Fibroblast of the aortic adventitia (primary cell): Measurements from ENCODE around the gene OVOL1. TPM values are rescaled to one million over a fixed set of nuclear protein-coding genes. Genes with fewer than 3 reads are reported as not detected.

Source experiments
- total RNA-seq: library from RNA; depleted of rRNA; stranded (reverse); fragments of >200 nt; gene quantifications from 2 replicates; pipeline ENCODE4 v1.2.3, GENCODE V29; 2012; ENCODE audit warnings: low replicate concordance

OVOL1 gene
- total RNA-seq, 1 donor = not detected

Other genes starting within 250 kb of the OVOL1 start
- 47.3 and 147 TPM in 2 replicates for gene LTBP3, start 228.7 kb upstream of the OVOL1 start, total RNA-seq
- gene ZNRD2, start 216.6 kb upstream of the OVOL1 start, total RNA-seq = 27.2 and 48.0 TPM in 2 replicates
- gene FAM89B, start 214.5 kb upstream of the OVOL1 start, total RNA-seq = 5.6 and 21.6 TPM in 2 replicates
- 52.2 and 58.5 TPM in 2 replicates for gene EHBP1L1, start 211.0 kb upstream of the OVOL1 start, total RNA-seq
- gene KCNK7, start 191.3 kb upstream of the OVOL1 start, total RNA-seq = 0.09 and 0.65 TPM in 2 replicates
- 22.4 and 30.4 TPM in 2 replicates for gene MAP3K11, start 172.8 kb upstream of the OVOL1 start, total RNA-seq
- 21.8 and 31.5 TPM in 2 replicates for gene PCNX3, start 171.3 kb upstream of the OVOL1 start, total RNA-seq
- 7.5 and 21.7 TPM in 2 replicates for gene SIPA1, start 149.0 kb upstream of the OVOL1 start, total RNA-seq
- 10.2 and 39.5 TPM in 2 replicates for gene RELA, start 124.1 kb upstream of the OVOL1 start, total RNA-seq
- 35.9 and 59.1 TPM in 2 replicates for gene KAT5, start 74.8 kb upstream of the OVOL1 start, total RNA-seq
- gene RNASEH2C, start 66.3 kb upstream of the OVOL1 start, total RNA-seq = 44.6 and 49.6 TPM in 2 replicates
- gene AP5B1, start 6.1 kb upstream of the OVOL1 start, total RNA-seq = 11.5 and 14.4 TPM in 2 replicates
- 1.6 and 3.3 TPM in 2 replicates for gene SNX32, start 46.9 kb downstream of the OVOL1 start, total RNA-seq
- gene CFL1, start 71.1 kb downstream of the OVOL1 start, total RNA-seq = 673 and 713 TPM in 2 replicates
- 26.3 and 31.8 TPM in 2 replicates for gene MUS81, start 73.4 kb downstream of the OVOL1 start, total RNA-seq
- gene EFEMP2, start 85.7 kb downstream of the OVOL1 start, total RNA-seq = 57.3 and 105 TPM in 2 replicates
- not detected in 2 replicates for gene CTSW, start 92.8 kb downstream of the OVOL1 start, total RNA-seq
- gene FIBP, start 101.4 kb downstream of the OVOL1 start, total RNA-seq = 71.7 and 157 TPM in 2 replicates
- 75.0 and 288 TPM in 2 replicates for gene CCDC85B, start 103.6 kb downstream of the OVOL1 start, total RNA-seq
- gene FOSL1, start 113.3 kb downstream of the OVOL1 start, total RNA-seq = 11.4 and 73.9 TPM in 2 replicates
- 9.6 and 44.8 TPM in 2 replicates for gene C11orf68, start 132.0 kb downstream of the OVOL1 start, total RNA-seq
- gene DRAP1, start 132.4 kb downstream of the OVOL1 start, total RNA-seq = 155 and 317 TPM in 2 replicates
- gene TSGA10IP, start 158.4 kb downstream of the OVOL1 start, total RNA-seq = not detected in 2 replicates
- 22.7 and 71.2 TPM in 2 replicates for gene SART1, start 174.7 kb downstream of the OVOL1 start, total RNA-seq
- gene EIF1AD, start 215.1 kb downstream of the OVOL1 start, total RNA-seq = 21.9 and 26.4 TPM in 2 replicates
- 44.1 and 57.7 TPM in 2 replicates for gene BANF1, start 215.4 kb downstream of the OVOL1 start, total RNA-seq
- 1.7 TPM in 1 of 2 replicates, not detected in the other for gene CST6, start 224.9 kb downstream of the OVOL1 start, total RNA-seq
- not detected in 2 replicates for gene CATSPER1, start 239.4 kb downstream of the OVOL1 start, total RNA-seq